ENCODE data around the gene PTPN14.

DNA sequence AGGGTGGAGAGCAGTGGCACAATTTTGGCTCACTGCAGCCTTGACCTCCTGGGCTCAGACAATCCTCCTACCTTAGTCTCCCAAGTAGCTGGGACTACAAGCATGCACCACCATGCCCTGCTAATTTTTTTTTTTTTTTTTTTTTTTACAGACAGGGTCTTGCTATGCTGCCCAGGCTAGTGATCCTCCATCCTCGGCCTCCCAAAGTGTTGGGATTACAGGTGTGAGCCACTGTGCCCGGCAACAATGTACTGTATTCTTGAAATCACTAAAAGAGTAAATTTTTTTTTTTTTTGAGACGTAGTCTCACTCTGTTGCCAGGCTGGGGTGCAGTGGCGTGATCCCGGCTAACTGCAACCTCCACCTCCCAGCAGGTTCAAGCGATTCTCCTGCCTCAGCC is 152.9 kb downstream of the PTPN14 start:
- TF ChIP-seq, protein P1, sequence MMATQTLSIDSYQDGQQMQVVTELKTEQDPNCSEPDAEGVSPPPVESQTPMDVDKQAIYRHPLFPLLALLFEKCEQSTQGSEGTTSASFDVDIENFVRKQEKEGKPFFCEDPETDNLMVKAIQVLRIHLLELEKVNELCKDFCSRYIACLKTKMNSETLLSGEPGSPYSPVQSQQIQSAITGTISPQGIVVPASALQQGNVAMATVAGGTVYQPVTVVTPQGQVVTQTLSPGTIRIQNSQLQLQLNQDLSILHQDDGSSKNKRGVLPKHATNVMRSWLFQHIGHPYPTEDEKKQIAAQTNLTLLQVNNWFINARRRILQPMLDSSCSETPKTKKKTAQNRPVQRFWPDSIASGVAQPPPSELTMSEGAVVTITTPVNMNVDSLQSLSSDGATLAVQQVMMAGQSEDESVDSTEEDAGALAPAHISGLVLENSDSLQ (IDR thresholded peaks at IDR 0.05) = no peak
- no peak for TF ChIP-seq ELF4 (IDR thresholded peaks at IDR 0.05)
- TF ChIP-seq L3MBTL2 (conservative IDR thresholded peaks at IDR 0.05) = no peak
- no peak for TF ChIP-seq SP1 (IDR thresholded peaks at IDR 0.05)
